ENCODE data around the gene OR11A1. TPM values are rescaled to one million over a fixed set of nuclear protein-coding genes. Genes with fewer than 3 reads are reported as not detected.
"Not testable (repeated sequence)": the region's sequence is repeated elsewhere in the genome, so short reads cannot be mapped to it uniquely, and the experiment has no call there.

Gene OR11A1
- total RNA-seq, 2 donors from 2014 or later, result not detected

- Mint-ChIP-seq H3K27ac (no peak overlapping the region), H3K9me3 (peaks cover 3 to 7% of the 10 kb centered on the region in 2 donors), H3K36me3 (peaks cover 0 to 6% of the 10 kb centered on the region in 2 donors)
- no peak for DNase-seq (ENCODE audit: low spot score in 2 of 2)
- no peak for ATAC-seq
Measured at GRCh38 chr6:29442719-29443118, 14.2 kb downstream of the OR11A1 start.

GRCh38 chr6:29439006-29439405 is 17.9 kb downstream of the OR11A1 start, which contains the start of gene OR10C1:
Gene OR10C1, plus strand, starts transcription at chr6:29439306. Its CDS starts 710 bp downstream, at chr6:29440016.
- no peak within 1 kb of the TSS for H3K27ac Mint-ChIP-seq
- H3K36me3 Mint-ChIP-seq, result peaks cover 0 to 1% of the 10 kb centered on the region in 2 donors
- H3K9me3 Mint-ChIP-seq, result peaks cover 0 to under 1% of the 10 kb centered on the region in 2 donors
- ATAC-seq (no peak), DNase-seq (ENCODE audit: low spot score in 2 of 2) (no peak)

- H3K9me3 Mint-ChIP-seq; H3K36me3 Mint-ChIP-seq; DNase-seq (ENCODE audit: low spot score in 2 of 2); H3K27ac Mint-ChIP-seq; ATAC-seq: not testable (repeated sequence)
Measured at GRCh38 chr6:29436730-29437129, 20.1 kb downstream of the OR11A1 start.

- DNase-seq (ENCODE audit: low spot score in 2 of 2) (no peak), ATAC-seq (no peak)
- Mint-ChIP-seq H3K9me3 (no peaks in the 10 kb centered on the region), H3K27ac (no peak overlapping the region), H3K36me3 (no peaks in the 10 kb centered on the region)
Measured at GRCh38 chr6:29426654-29427053, 30.2 kb downstream of the OR11A1 start.

DNA sequence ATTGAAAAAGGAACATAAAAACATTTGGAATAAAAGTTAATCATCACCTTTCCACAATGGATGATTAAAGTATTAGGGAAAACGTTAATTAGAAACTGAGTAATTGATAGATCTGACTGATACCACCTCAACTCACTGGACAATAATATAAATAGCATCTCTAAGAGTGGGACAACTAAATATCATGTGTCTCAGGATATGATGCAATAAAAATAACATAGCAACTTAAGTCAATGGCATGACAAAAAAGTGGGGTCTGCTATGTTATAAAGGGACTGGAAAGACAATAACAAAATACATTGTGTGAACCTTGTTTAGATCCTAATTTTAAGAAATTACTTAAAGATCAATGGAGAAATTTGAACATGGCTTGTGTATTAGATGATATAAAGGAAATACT is 31.8 kb downstream of the OR11A1 start:
- H3K9me3 Mint-ChIP-seq, result no peaks in the 10 kb centered on the region
- H3K27ac Mint-ChIP-seq, result no peak overlapping the region
- no peak for DNase-seq (ENCODE audit: low spot score in 2 of 2)
- ATAC-seq, result no peak
- no peaks in the 10 kb centered on the region for H3K36me3 Mint-ChIP-seq

- Mint-ChIP-seq H3K36me3 (no peaks in the 10 kb centered on the region), H3K9me3 (no peaks in the 10 kb centered on the region), H3K27ac (no peak overlapping the region)
- peak; percentile 46 to 98 for ATAC-seq
- DNase-seq (ENCODE audit: low spot score in 2 of 2), result no peak
Measured at GRCh38 chr6:29424575-29424974, 32.3 kb downstream of the OR11A1 start.

DNA sequence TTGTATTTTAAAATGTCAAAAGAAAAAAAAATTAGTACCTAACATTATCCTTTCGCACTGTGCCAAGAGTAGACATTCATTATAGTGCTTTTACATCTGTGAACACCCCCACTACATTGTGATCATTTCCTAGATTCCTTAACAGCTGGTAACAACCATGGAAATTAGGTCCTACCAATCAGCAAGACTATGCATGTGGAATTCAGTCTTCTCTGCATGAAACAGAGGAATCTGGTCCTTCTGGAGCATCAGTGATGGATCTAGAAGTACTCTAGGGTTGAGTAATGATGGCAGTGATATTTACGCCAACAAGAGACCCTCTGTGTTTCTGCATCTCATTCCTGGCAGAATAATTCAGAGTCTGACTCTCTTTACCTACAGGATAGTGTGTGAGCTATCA is 32.7 kb downstream of the OR11A1 start:
- no peak overlapping the region for H3K27ac Mint-ChIP-seq
- ATAC-seq (no peak), DNase-seq (ENCODE audit: low spot score in 2 of 2) (no peak)
- H3K9me3 Mint-ChIP-seq, result no peaks in the 10 kb centered on the region
- H3K36me3 Mint-ChIP-seq, result no peaks in the 10 kb centered on the region

GRCh38 chr6:29419516-29419915 is 37.4 kb downstream of the OR11A1 start:
- Mint-ChIP-seq H3K36me3 (no peaks in the 10 kb centered on the region), H3K27ac (no peak overlapping the region), H3K9me3 (no peaks in the 10 kb centered on the region)
- ATAC-seq (no peak), DNase-seq (ENCODE audit: low spot score in 2 of 2) (no peak)

DNA sequence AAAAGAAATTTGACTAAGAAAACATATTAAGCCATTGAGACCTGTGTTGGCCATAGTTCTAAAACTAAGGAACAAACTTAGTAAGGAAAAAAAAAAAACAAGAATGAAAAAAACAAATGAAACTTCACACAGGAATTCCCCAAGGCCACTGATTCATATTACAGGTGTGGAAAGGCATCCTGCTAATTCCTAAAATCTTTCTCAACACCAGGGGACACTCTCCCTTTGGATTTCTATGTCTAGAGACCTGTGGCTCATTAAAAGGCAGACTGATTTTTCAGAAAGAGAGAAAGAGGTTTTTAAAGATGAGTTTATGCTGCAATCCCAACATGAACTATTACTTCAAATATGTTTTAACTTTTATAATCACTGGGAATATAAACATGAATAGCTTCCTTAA is 42.3 kb downstream of the OR11A1 start, which contains the start of gene OR12D1:
OR12D1 (plus strand) TSS at position 341 of the 400 bp plus-strand sequence.
- H3K27ac Mint-ChIP-seq, result no peak within 1 kb of the TSS
- ATAC-seq, result no peak
- DNase-seq (ENCODE audit: low spot score in 2 of 2), result no peak
- peaks cover 17% of the 10 kb centered on the region in 2 donors for H3K9me3 Mint-ChIP-seq
- peaks cover 0 to 18% of the 10 kb centered on the region in 2 donors for H3K36me3 Mint-ChIP-seq

DNA sequence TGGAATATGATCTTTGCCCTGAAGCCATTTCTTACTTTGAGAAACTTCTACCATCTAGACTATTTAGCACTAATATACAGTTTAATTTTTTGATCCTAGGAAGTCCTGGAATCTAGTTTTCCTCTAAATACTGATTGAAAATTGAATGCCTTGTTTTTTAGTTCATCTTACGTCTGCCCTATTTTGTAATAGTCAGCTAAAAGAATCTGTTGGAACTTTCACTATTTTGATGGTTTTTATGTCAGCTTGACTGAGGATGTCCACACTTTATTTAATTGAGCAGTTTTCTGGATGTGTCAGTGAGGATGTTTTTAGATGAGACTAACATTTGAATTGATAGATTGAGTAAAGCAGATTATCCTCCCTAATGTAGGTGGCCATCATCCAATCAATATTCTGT is 53.1 kb downstream of the OR11A1 start:
- Mint-ChIP-seq H3K9me3 (peaks cover 0 to 6% of the 10 kb centered on the region in 2 donors), H3K27ac (no peak overlapping the region), H3K36me3 (no peaks in the 10 kb centered on the region)
- no peak for DNase-seq (ENCODE audit: low spot score in 2 of 2)
- ATAC-seq, result no peak

DNA sequence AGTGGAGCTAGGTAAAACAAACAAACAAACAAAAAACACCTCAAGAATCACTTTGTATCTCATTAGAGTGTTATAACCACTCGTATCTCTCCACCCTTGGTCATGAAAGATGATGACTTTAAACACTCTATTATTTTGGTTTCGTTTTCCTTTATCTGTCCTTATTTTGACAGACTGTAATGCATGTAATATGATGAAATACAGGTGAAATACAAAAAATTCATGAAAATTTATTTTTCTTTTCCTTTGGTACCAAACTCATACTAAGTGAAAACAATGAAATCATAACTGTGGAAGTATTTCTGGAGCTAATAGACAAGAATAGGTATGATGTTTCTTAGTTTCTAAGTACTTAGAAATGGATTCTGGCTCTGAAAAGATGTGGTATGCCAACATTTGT is 57.3 kb downstream of the OR11A1 start:
- DNase-seq (ENCODE audit: low spot score in 2 of 2) (no peak), ATAC-seq (no peak)
- Mint-ChIP-seq H3K36me3 (no peaks in the 10 kb centered on the region), H3K9me3 (peaks cover 0 to 6% of the 10 kb centered on the region in 2 donors), H3K27ac (no peak overlapping the region)

DNA sequence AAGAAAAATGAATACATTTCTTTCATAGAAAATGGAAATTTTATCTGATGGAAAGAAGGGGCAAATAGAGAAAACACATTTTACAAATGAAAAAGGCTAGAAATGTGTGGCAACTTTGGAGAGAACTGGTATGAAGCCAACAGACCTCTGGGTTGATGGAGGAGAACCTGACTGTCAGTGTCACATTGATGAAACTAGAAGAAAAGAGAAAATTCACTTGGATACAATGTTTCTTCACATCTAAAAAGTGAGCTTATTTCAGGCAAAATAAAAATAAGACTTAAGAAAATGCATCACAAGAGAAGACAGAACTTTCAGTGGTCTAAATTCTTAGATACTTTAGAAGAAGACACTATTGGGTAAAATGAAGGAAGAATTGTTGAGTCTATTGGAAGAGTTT is 61.5 kb downstream of the OR11A1 start, which contains the start of gene OR12D2:
OR12D2 (plus strand) TSS at position 301 of the 400 bp plus-strand sequence. CDS start 1,069 bp downstream, outside the sequence.
- Mint-ChIP-seq H3K36me3 (no peaks in the 10 kb centered on the region), H3K27ac (no peak within 1 kb of the TSS), H3K9me3 (peaks cover 0 to 1% of the 10 kb centered on the region in 2 donors)
- no peak for ATAC-seq
- DNase-seq (ENCODE audit: low spot score in 2 of 2), result no peak

- no peaks in the 10 kb centered on the region for H3K36me3 Mint-ChIP-seq
- no peak overlapping the region for H3K27ac Mint-ChIP-seq
- DNase-seq (ENCODE audit: low spot score in 2 of 2) (no peak), ATAC-seq (no peak)
- no peaks in the 10 kb centered on the region for H3K9me3 Mint-ChIP-seq
Measured at GRCh38 chr6:29388533-29388932, 68.3 kb downstream of the OR11A1 start.

DNA sequence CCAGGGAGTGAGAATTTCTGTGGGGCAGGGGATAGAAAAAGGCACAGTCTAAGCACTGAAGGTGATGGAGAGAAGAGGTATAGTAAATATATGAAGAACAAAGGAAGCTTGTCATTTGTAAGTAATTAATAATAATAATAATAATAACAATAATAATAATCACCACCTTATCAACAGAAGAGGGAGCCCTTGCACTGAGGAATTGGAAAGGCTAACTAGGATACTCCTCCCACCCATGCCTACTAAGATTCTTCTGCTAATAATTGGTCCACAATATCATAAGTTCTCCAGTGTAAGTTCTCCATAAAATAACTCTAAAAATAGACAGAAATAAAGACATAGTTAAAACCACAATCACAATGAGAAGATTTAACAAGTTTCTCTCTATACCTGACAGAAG is 80.9 kb downstream of the OR11A1 start:
- Mint-ChIP-seq H3K36me3 (no peaks in the 10 kb centered on the region), H3K27ac (no peak overlapping the region), H3K9me3 (no peaks in the 10 kb centered on the region)
- ATAC-seq (no peak), DNase-seq (ENCODE audit: low spot score in 2 of 2) (no peak)

Other genes starting within 250 kb of the OR11A1 start
- gene OR14J1, start 155.4 kb downstream of the OR11A1 start, total RNA-seq, result not detected
- not detected for gene OR5V1, start 88.2 kb downstream of the OR11A1 start, total RNA-seq
- gene OR12D3, start 81.8 kb downstream of the OR11A1 start, total RNA-seq, result not detected
- not detected for gene OR12D2, start 61.4 kb downstream of the OR11A1 start, total RNA-seq
- not detected for gene OR12D1, start 42.1 kb downstream of the OR11A1 start, total RNA-seq
- not detected for gene OR10C1, start 17.8 kb downstream of the OR11A1 start, total RNA-seq
- gene OR2H1, start 84 bp upstream of the OR11A1 start, total RNA-seq, result not detected
- gene MAS1L, start 30.9 kb upstream of the OR11A1 start, total RNA-seq, result not detected
- under 1 TPM in 1 of 2 donors, not detected in 1; 0.54 TPM for gene UBD, start 102.7 kb upstream of the OR11A1 start, total RNA-seq
- gene OR2H2, start 128.1 kb upstream of the OR11A1 start, total RNA-seq, result not detected
- gene GABBR1, start 176.1 kb upstream of the OR11A1 start, total RNA-seq, result 10 to 100 TPM; 21.7 to 25.3 TPM
- not detected for gene MOG, start 200.0 kb upstream of the OR11A1 start, total RNA-seq
- gene ZFP57, start 224.1 kb upstream of the OR11A1 start, total RNA-seq, result 1 to 10 TPM in 1 of 2 donors, not detected in 1; 5.9 TPM